Natural killer cell (primary cell): ENCODE results near the gene LCLAT1. TPM values are rescaled to one million over a fixed set of nuclear protein-coding genes. Genes with fewer than 3 reads are reported as not detected.

ENCODE experiments used
- ATAC-seq, 3 donors: fragments of 150-1000 bp in 2 of 3; fragments of 200-7000 bp in 1 of 3; cut with Tn5 transposase; 1 replicate in 1 of 3; 2 replicates in 2 of 3; pipeline ENCODE4 v1.10.0; 2021; ENCODE audit warnings: mild to moderate bottlenecking in 2 of 3, moderate library complexity in 2 of 3
- DNase-seq, 2 donors: peaks; one replicate each; pipeline versions ENCODE4 v3.0.0 to v3.0.0-alpha.2; 2013 to 2021; ENCODE audit warnings: mixed read lengths in 1 of 2
- H3K27ac ChIP-seq: one replicate; pipeline ENCODE4 v1.5.1; 2013; ENCODE audit warnings: mild to moderate bottlenecking, low read length
- H3K27me3 ChIP-seq: one replicate; pipeline ENCODE4 v1.6.1; 2013; ENCODE audit warnings: low read length; ENCODE audit not compliant: control insufficient read depth, insufficient read depth
- H3K36me3 ChIP-seq: one replicate; pipeline ENCODE4 v1.6.1; 2013; ENCODE audit warnings: low read length; ENCODE audit not compliant: control insufficient read depth, insufficient read depth
- H3K4me1 ChIP-seq: one replicate; pipeline ENCODE4 v1.6.1; 2013; ENCODE audit warnings: low read length; ENCODE audit not compliant: control insufficient read depth, insufficient read depth
- H3K4me3 ChIP-seq: one replicate; pipeline ENCODE4 v1.5.1; 2013; ENCODE audit warnings: low read length
- H3K9me3 ChIP-seq: one replicate; pipeline ENCODE4 v1.6.1; 2013; ENCODE audit warnings: low read length; ENCODE audit not compliant: control insufficient read depth, insufficient read depth
- H3K27ac Mint-ChIP-seq, 2 donors: one replicate each; pipeline ENCODE4 v1.8.0; 2022; ENCODE audit warnings: mild to moderate bottlenecking in 2 of 2, mixed read lengths in 2 of 2, moderate library complexity in 1 of 2
- H3K27me3 Mint-ChIP-seq, 2 donors: one replicate each; pipeline ENCODE4 v1.8.0; 2022; ENCODE audit warnings: low read depth in 2 of 2, mixed read lengths in 2 of 2
- H3K36me3 Mint-ChIP-seq: one replicate; pipeline ENCODE4 v1.8.0; 2022; ENCODE audit warnings: mixed read lengths
- H3K4me1 Mint-ChIP-seq, 2 donors: one replicate each; pipeline ENCODE4 v1.8.0; 2022; ENCODE audit warnings: mixed read lengths in 2 of 2
- H3K4me3 Mint-ChIP-seq: one replicate; pipeline ENCODE4 v1.8.0; 2022; ENCODE audit warnings: mild to moderate bottlenecking, moderate library complexity, mixed read lengths
- H3K9me3 Mint-ChIP-seq, 2 donors: one replicate each; pipeline ENCODE4 v1.8.0; 2022; ENCODE audit warnings: mixed read lengths in 2 of 2
- CTCF ChIP-seq: fragments of 200-600 bp; IDR thresholded peaks from one replicate; pipeline ENCODE4 v1.8.0; 2022; ENCODE audit warnings: antibody characterized with exemption
- WGBS: methylation state at CpG from one replicate; pipeline ENCODE4 v1.1.7; 2013; ENCODE audit warnings: missing lambda C conversion rate; ENCODE audit not compliant: insufficient coverage; 5-methylcytosine and 5-hydroxymethylcytosine counted together
- intact Hi-C: fragments of 100-400 bp; cut with micrococcal nuclease; formaldehyde crosslinking; loops from one replicate; pipeline ENCODE4 v1.14.2; 2022
- total RNA-seq, 4 donors: library from RNA; stranded (reverse); fragments of 120-200 nt in 1 of 4; gene quantifications; one replicate each; pipeline versions ENCODE4 v1.2.3 to v1.2.4, GENCODE V29; 2013 to 2022

Gene LCLAT1
- total RNA-seq, 3 donors from 2014 or later (not counting 1 experiment from before 2014, with no cell fraction given) = 13.0 to 16.2 (median 14.2) TPM

GRCh38 chr2:30516166-30516565 lies 69.1 kb downstream of the LCLAT1 start:
- intact Hi-C loops = no loop called here
- Histone ChIP-seq H3K4me3 (no peak overlapping the region), H3K9me3 (peaks cover 13% of the 10 kb centered on the region), H3K4me1 (no peaks in the 10 kb centered on the region), H3K27me3 (no peaks in the 10 kb centered on the region), H3K27ac (no peak overlapping the region), H3K36me3 (peaks cover 3% of the 10 kb centered on the region)
- Mint-ChIP-seq H3K4me1 (peaks cover 23 to 25% of the 10 kb centered on the region in 2 donors), H3K27ac (no peak overlapping the region), H3K9me3 (peaks cover 0 to 8% of the 10 kb centered on the region in 2 donors), H3K4me3 (no peak overlapping the region), H3K27me3 (no peaks in the 10 kb centered on the region), H3K36me3 (peaks cover 6% of the 10 kb centered on the region)
- 92% methylated on average over 18 of the region's 18 CpGs for WGBS
- TF ChIP-seq CTCF = no peak
- ATAC-seq = no peak
- DNase-seq = no peak

GRCh38 chr2:30519796-30520195 lies 72.8 kb downstream of the LCLAT1 start:
- intact Hi-C loops = no loop called here
- Mint-ChIP-seq H3K27ac (no peak overlapping the region), H3K4me1 (peaks cover 6% of the 10 kb centered on the region in 2 donors), H3K36me3 (peaks cover 6% of the 10 kb centered on the region), H3K4me3 (no peak overlapping the region), H3K27me3 (no peaks in the 10 kb centered on the region), H3K9me3 (peaks cover 0 to 8% of the 10 kb centered on the region in 2 donors)
- Histone ChIP-seq H3K27ac (no peak overlapping the region), H3K4me3 (no peak overlapping the region), H3K27me3 (no peaks in the 10 kb centered on the region), H3K36me3 (peaks cover 3% of the 10 kb centered on the region), H3K9me3 (peaks cover 13% of the 10 kb centered on the region), H3K4me1 (no peaks in the 10 kb centered on the region)
- TF ChIP-seq CTCF = no peak
- DNase-seq (no peak), ATAC-seq (no peak)
- WGBS = 96% methylated on average over 16 of the region's 16 CpGs

- peaks cover 2 to 12% of the 10 kb centered on the region in 2 donors for H3K9me3 Mint-ChIP-seq
- WGBS = 88% methylated on average over 2 of the region's 2 CpGs
- Histone ChIP-seq H3K4me3 (no peak overlapping the region), H3K36me3 (peaks cover 3% of the 10 kb centered on the region), H3K27ac (no peak overlapping the region), H3K9me3 (peaks cover 15% of the 10 kb centered on the region), H3K4me1 (no peaks in the 10 kb centered on the region), H3K27me3 (no peaks in the 10 kb centered on the region)
- intact Hi-C loops = no loop called here
- no peak for TF ChIP-seq CTCF
- peaks cover 16% of the 10 kb centered on the region for H3K36me3 Mint-ChIP-seq
- H3K27me3 Mint-ChIP-seq = no peaks in the 10 kb centered on the region
- H3K4me3 Mint-ChIP-seq = no peak overlapping the region
- ATAC-seq = no peak
- no peak for DNase-seq
- H3K27ac Mint-ChIP-seq = no peak overlapping the region
- no peaks in the 10 kb centered on the region for H3K4me1 Mint-ChIP-seq
Observed at GRCh38 chr2:30522421-30522820, 75.4 kb downstream of the LCLAT1 start.

- Mint-ChIP-seq H3K27ac (no peak overlapping the region), H3K9me3 (peaks cover 2 to 3% of the 10 kb centered on the region in 2 donors), H3K27me3 (no peaks in the 10 kb centered on the region), H3K36me3 (peaks cover 9% of the 10 kb centered on the region), H3K4me1 (no peaks in the 10 kb centered on the region), H3K4me3 (no peak overlapping the region)
- DNase-seq (no peak), ATAC-seq (no peak)
- no peak for TF ChIP-seq CTCF
- Histone ChIP-seq H3K9me3 (peaks cover 2% of the 10 kb centered on the region), H3K4me1 (no peaks in the 10 kb centered on the region), H3K36me3 (no peaks in the 10 kb centered on the region), H3K4me3 (no peak overlapping the region), H3K27me3 (no peaks in the 10 kb centered on the region), H3K27ac (no peak overlapping the region)
- intact Hi-C loops = no loop called here
- WGBS = 100% methylated on average over 1 of the region's 2 CpGs
Observed at GRCh38 chr2:30527411-30527810, 80.4 kb downstream of the LCLAT1 start.
